ENCODE results near the gene NINJ1.

Gene NINJ1

GRCh38 chr9:93172666-93173364 lies 38.8 kb upstream of the NINJ1 start:
- no peak for DNase-seq (ENCODE audit: low read depth, low spot score)
- H3K4me3 ChIP-seq (ENCODE audit: low read length), result no peak overlapping the region
- H3K27ac ChIP-seq (ENCODE audit: low read length), result no peak overlapping the region
- no peaks in the 10 kb centered on the region for H3K4me1 ChIP-seq (ENCODE audit: control insufficient read depth, insufficient read depth, low read length)
- no CpG with 5 or more reads among the region's 20 CpGs for WGBS (ENCODE audit: insufficient coverage, insufficient read length)
- H3K27me3 ChIP-seq (ENCODE audit: control insufficient read depth, insufficient read depth, low read length), result no peaks in the 10 kb centered on the region
- H3K9me3 ChIP-seq (ENCODE audit: control insufficient read depth, insufficient read depth, low read length), result no peaks in the 10 kb centered on the region
- H3K36me3 ChIP-seq (ENCODE audit: control insufficient read depth, insufficient read depth, low read length), result no peaks in the 10 kb centered on the region

- Histone ChIP-seq H3K4me1 (ENCODE audit: control insufficient read depth, insufficient read depth, low read length) (no peaks in the 10 kb centered on the region), H3K36me3 (ENCODE audit: control insufficient read depth, insufficient read depth, low read length) (no peaks in the 10 kb centered on the region), H3K27ac (ENCODE audit: low read length) (no peak overlapping the region), H3K9me3 (ENCODE audit: control insufficient read depth, insufficient read depth, low read length) (no peaks in the 10 kb centered on the region), H3K4me3 (ENCODE audit: low read length) (no peak overlapping the region), H3K27me3 (ENCODE audit: control insufficient read depth, insufficient read depth, low read length) (no peaks in the 10 kb centered on the region)
- DNase-seq (ENCODE audit: low read depth, low spot score), result no peak
- WGBS (ENCODE audit: insufficient coverage, insufficient read length), result no CpG with 5 or more reads among the region's 8 CpGs
Observed at GRCh38 chr9:93171261-93171990, 37.4 kb upstream of the NINJ1 start.

GRCh38 chr9:93170571-93170970 lies 36.5 kb upstream of the NINJ1 start:
- no CpG with 5 or more reads among the region's 8 CpGs for WGBS (ENCODE audit: insufficient coverage, insufficient read length)
- Histone ChIP-seq H3K36me3 (ENCODE audit: control insufficient read depth, insufficient read depth, low read length) (no peaks in the 10 kb centered on the region), H3K4me3 (ENCODE audit: low read length) (no peak overlapping the region), H3K27ac (ENCODE audit: low read length) (no peak overlapping the region), H3K4me1 (ENCODE audit: control insufficient read depth, insufficient read depth, low read length) (no peaks in the 10 kb centered on the region), H3K27me3 (ENCODE audit: control insufficient read depth, insufficient read depth, low read length) (no peaks in the 10 kb centered on the region), H3K9me3 (ENCODE audit: control insufficient read depth, insufficient read depth, low read length) (no peaks in the 10 kb centered on the region)
- DNase-seq (ENCODE audit: low read depth, low spot score), result no peak

GRCh38 chr9:93169444-93169843 lies 35.4 kb upstream of the NINJ1 start:
- Histone ChIP-seq H3K4me3 (ENCODE audit: low read length) (no peak overlapping the region), H3K27ac (ENCODE audit: low read length) (no peak overlapping the region), H3K9me3 (ENCODE audit: control insufficient read depth, insufficient read depth, low read length) (no peaks in the 10 kb centered on the region), H3K4me1 (ENCODE audit: control insufficient read depth, insufficient read depth, low read length) (no peaks in the 10 kb centered on the region), H3K36me3 (ENCODE audit: control insufficient read depth, insufficient read depth, low read length) (no peaks in the 10 kb centered on the region), H3K27me3 (ENCODE audit: control insufficient read depth, insufficient read depth, low read length) (no peaks in the 10 kb centered on the region)
- DNase-seq (ENCODE audit: low read depth, low spot score), result no peak
- no CpG with 5 or more reads among the region's 1 CpG for WGBS (ENCODE audit: insufficient coverage, insufficient read length)

GRCh38 chr9:93168581-93168980 lies 34.5 kb upstream of the NINJ1 start:
- no peak for DNase-seq (ENCODE audit: low read depth, low spot score)
- Histone ChIP-seq H3K4me3 (ENCODE audit: low read length) (no peak overlapping the region), H3K27me3 (ENCODE audit: control insufficient read depth, insufficient read depth, low read length) (no peaks in the 10 kb centered on the region), H3K4me1 (ENCODE audit: control insufficient read depth, insufficient read depth, low read length) (no peaks in the 10 kb centered on the region), H3K9me3 (ENCODE audit: control insufficient read depth, insufficient read depth, low read length) (no peaks in the 10 kb centered on the region), H3K36me3 (ENCODE audit: control insufficient read depth, insufficient read depth, low read length) (no peaks in the 10 kb centered on the region), H3K27ac (ENCODE audit: low read length) (no peak overlapping the region)
- no CpG with 5 or more reads among the region's 5 CpGs for WGBS (ENCODE audit: insufficient coverage, insufficient read length)

- DNase-seq (ENCODE audit: low read depth, low spot score), result no peak
- no peaks in the 10 kb centered on the region for H3K36me3 ChIP-seq (ENCODE audit: control insufficient read depth, insufficient read depth, low read length)
- no peak overlapping the region for H3K27ac ChIP-seq (ENCODE audit: low read length)
- WGBS (ENCODE audit: insufficient coverage, insufficient read length), result no CpG with 5 or more reads among the region's 4 CpGs
- H3K9me3 ChIP-seq (ENCODE audit: control insufficient read depth, insufficient read depth, low read length), result no peaks in the 10 kb centered on the region
- no peaks in the 10 kb centered on the region for H3K4me1 ChIP-seq (ENCODE audit: control insufficient read depth, insufficient read depth, low read length)
- H3K4me3 ChIP-seq (ENCODE audit: low read length), result no peak overlapping the region
- H3K27me3 ChIP-seq (ENCODE audit: control insufficient read depth, insufficient read depth, low read length), result no peaks in the 10 kb centered on the region
Observed at GRCh38 chr9:93167838-93168237, 33.8 kb upstream of the NINJ1 start.

GRCh38 chr9:93167185-93167584 lies 33.1 kb upstream of the NINJ1 start:
- Histone ChIP-seq H3K4me3 (ENCODE audit: low read length) (no peak overlapping the region), H3K4me1 (ENCODE audit: control insufficient read depth, insufficient read depth, low read length) (no peaks in the 10 kb centered on the region), H3K36me3 (ENCODE audit: control insufficient read depth, insufficient read depth, low read length) (no peaks in the 10 kb centered on the region), H3K27ac (ENCODE audit: low read length) (no peak overlapping the region), H3K27me3 (ENCODE audit: control insufficient read depth, insufficient read depth, low read length) (no peaks in the 10 kb centered on the region), H3K9me3 (ENCODE audit: control insufficient read depth, insufficient read depth, low read length) (no peaks in the 10 kb centered on the region)
- WGBS (ENCODE audit: insufficient coverage, insufficient read length), result no CpG with 5 or more reads among the region's 6 CpGs
- no peak for DNase-seq (ENCODE audit: low read depth, low spot score)

- H3K36me3 ChIP-seq (ENCODE audit: control insufficient read depth, insufficient read depth, low read length), result no peaks in the 10 kb centered on the region
- H3K27me3 ChIP-seq (ENCODE audit: control insufficient read depth, insufficient read depth, low read length), result no peaks in the 10 kb centered on the region
- H3K4me1 ChIP-seq (ENCODE audit: control insufficient read depth, insufficient read depth, low read length), result no peaks in the 10 kb centered on the region
- no peak overlapping the region for H3K27ac ChIP-seq (ENCODE audit: low read length)
- WGBS (ENCODE audit: insufficient coverage, insufficient read length), result no CpG with 5 or more reads among the region's 7 CpGs
- no peak overlapping the region for H3K4me3 ChIP-seq (ENCODE audit: low read length)
- DNase-seq (ENCODE audit: low read depth, low spot score), result no peak
- H3K9me3 ChIP-seq (ENCODE audit: control insufficient read depth, insufficient read depth, low read length), result no peaks in the 10 kb centered on the region
Observed at GRCh38 chr9:93166699-93167098, 32.6 kb upstream of the NINJ1 start.

- Histone ChIP-seq H3K9me3 (ENCODE audit: control insufficient read depth, insufficient read depth, low read length) (no peaks in the 10 kb centered on the region), H3K4me3 (ENCODE audit: low read length) (no peak overlapping the region), H3K27ac (ENCODE audit: low read length) (no peak overlapping the region), H3K27me3 (ENCODE audit: control insufficient read depth, insufficient read depth, low read length) (no peaks in the 10 kb centered on the region), H3K4me1 (ENCODE audit: control insufficient read depth, insufficient read depth, low read length) (no peaks in the 10 kb centered on the region), H3K36me3 (ENCODE audit: control insufficient read depth, insufficient read depth, low read length) (no peaks in the 10 kb centered on the region)
- WGBS (ENCODE audit: insufficient coverage, insufficient read length), result no CpG with 5 or more reads among the region's 13 CpGs
- no peak for DNase-seq (ENCODE audit: low read depth, low spot score)
Observed at GRCh38 chr9:93164085-93164484, 30.0 kb upstream of the NINJ1 start.

GRCh38 chr9:93161786-93162562 lies 27.9 kb upstream of the NINJ1 start:
- Histone ChIP-seq H3K4me3 (ENCODE audit: low read length) (no peak overlapping the region), H3K9me3 (ENCODE audit: control insufficient read depth, insufficient read depth, low read length) (no peaks in the 10 kb centered on the region), H3K4me1 (ENCODE audit: control insufficient read depth, insufficient read depth, low read length) (no peaks in the 10 kb centered on the region), H3K36me3 (ENCODE audit: control insufficient read depth, insufficient read depth, low read length) (no peaks in the 10 kb centered on the region), H3K27me3 (ENCODE audit: control insufficient read depth, insufficient read depth, low read length) (no peaks in the 10 kb centered on the region), H3K27ac (ENCODE audit: low read length) (no peak overlapping the region)
- no peak for DNase-seq (ENCODE audit: low read depth, low spot score)
- no CpG with 5 or more reads among the region's 11 CpGs for WGBS (ENCODE audit: insufficient coverage, insufficient read length)

Measured in iPS DF 6.9 (cell line).